ENCODE data around the gene MTA3.

DNA sequence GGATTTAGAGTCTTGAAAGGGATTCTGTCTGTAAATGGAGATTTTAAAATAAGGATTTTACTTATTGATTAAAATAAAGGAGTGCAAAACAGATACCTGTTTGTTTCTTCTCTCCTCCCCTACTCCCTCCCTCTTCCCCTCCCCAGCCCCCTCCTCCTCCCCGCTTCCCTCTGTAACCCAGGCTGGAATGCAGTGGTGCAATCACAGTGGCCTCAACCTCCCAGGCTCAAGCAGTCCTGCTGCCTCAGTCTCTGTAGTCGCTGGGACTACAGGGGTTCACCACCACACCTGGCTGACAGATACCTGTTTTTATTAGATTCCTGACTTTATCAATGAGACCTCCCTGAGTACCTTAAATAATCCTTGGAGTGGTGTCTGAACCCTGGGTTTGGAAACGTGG lies 138.4 kb downstream of the MTA3 start:
- TF ChIP-seq, protein P1, sequence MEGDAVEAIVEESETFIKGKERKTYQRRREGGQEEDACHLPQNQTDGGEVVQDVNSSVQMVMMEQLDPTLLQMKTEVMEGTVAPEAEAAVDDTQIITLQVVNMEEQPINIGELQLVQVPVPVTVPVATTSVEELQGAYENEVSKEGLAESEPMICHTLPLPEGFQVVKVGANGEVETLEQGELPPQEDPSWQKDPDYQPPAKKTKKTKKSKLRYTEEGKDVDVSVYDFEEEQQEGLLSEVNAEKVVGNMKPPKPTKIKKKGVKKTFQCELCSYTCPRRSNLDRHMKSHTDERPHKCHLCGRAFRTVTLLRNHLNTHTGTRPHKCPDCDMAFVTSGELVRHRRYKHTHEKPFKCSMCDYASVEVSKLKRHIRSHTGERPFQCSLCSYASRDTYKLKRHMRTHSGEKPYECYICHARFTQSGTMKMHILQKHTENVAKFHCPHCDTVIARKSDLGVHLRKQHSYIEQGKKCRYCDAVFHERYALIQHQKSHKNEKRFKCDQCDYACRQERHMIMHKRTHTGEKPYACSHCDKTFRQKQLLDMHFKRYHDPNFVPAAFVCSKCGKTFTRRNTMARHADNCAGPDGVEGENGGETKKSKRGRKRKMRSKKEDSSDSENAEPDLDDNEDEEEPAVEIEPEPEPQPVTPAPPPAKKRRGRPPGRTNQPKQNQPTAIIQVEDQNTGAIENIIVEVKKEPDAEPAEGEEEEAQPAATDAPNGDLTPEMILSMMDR (conservative IDR thresholded peaks at IDR 0.05 in 1 of 2, IDR thresholded peaks at IDR 0.05 in 1 of 2; ENCODE audit: low read depth in 1 of 2, low read length in 2 of 2): no peak
- no peak for TF ChIP-seq EZH2 (IDR thresholded peaks at IDR 0.05; ENCODE audit: low read length, missing control alignments)

Data from fibroblast of lung (primary cell).